ENCODE results near the gene MROH8. TPM values are rescaled to one million over a fixed set of nuclear protein-coding genes. Genes with fewer than 3 reads are reported as not detected.
A peak's percentile ranks its signal among the peaks of the same experiment; 100 is the strongest.

Gene MROH8
- total and polyA plus RNA-seq, 2 experiments from 2014 or later, result 5.8 to 12.1 TPM

GRCh38 chr20:37090407-37090806, 88.9 kb downstream of the MROH8 start:
- TF ChIP-seq, protein P1, sequence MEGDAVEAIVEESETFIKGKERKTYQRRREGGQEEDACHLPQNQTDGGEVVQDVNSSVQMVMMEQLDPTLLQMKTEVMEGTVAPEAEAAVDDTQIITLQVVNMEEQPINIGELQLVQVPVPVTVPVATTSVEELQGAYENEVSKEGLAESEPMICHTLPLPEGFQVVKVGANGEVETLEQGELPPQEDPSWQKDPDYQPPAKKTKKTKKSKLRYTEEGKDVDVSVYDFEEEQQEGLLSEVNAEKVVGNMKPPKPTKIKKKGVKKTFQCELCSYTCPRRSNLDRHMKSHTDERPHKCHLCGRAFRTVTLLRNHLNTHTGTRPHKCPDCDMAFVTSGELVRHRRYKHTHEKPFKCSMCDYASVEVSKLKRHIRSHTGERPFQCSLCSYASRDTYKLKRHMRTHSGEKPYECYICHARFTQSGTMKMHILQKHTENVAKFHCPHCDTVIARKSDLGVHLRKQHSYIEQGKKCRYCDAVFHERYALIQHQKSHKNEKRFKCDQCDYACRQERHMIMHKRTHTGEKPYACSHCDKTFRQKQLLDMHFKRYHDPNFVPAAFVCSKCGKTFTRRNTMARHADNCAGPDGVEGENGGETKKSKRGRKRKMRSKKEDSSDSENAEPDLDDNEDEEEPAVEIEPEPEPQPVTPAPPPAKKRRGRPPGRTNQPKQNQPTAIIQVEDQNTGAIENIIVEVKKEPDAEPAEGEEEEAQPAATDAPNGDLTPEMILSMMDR (IDR thresholded peaks at IDR 0.05; ENCODE audit: low read depth, low read length), result no peak
- Histone ChIP-seq H3K4me1 (ENCODE audit: low read depth) (no peaks in the 10 kb centered on the region), H3K4me3 (no peak overlapping the region), H3K27ac (no peak overlapping the region), H3K36me3 (peaks cover 4% of the 10 kb centered on the region), H3K9me3 (ENCODE audit: low read depth) (no peaks in the 10 kb centered on the region), H3K27me3 (no peaks in the 10 kb centered on the region)
- no peak for DNase-seq (ENCODE audit: low read depth in 1 of 2, low spot score in 1 of 2)

DNA sequence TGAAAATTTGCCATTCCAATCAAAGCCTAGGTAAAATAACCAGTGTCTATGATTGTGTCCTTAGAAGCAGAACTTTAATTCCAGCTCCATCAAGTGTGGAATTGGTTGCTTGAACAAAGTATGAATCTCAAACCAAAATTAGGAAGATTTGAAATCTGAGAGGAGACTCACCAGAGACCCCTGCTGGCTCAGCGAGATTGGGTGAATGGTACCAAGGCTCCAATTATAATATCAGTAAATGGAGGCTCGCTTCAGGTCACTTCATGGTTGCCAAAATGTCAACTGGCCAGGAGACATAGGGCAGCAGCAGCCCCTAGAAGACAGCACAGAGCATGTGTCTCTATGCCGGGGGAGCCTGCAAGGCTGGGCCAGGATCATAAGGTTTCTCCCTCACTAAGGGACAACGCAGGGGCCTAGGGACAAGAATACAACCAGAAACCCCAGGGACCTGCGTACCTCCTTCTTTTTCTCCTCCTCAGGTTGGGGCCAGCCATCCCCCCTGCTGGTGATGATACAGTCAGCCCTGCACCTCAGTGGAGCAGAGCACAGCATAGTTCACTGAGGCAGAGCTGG, 97.5 kb downstream of the MROH8 start:
- Histone ChIP-seq H3K4me3 (no peak overlapping the region), H3K27me3 (no peaks in the 10 kb centered on the region), H3K9me3 (ENCODE audit: low read depth) (no peaks in the 10 kb centered on the region), H3K4me1 (ENCODE audit: low read depth) (no peaks in the 10 kb centered on the region), H3K36me3 (no peaks in the 10 kb centered on the region), H3K27ac (no peak overlapping the region)
- peak in 1 of 2 donors; percentile 17 for DNase-seq (ENCODE audit: low read depth in 1 of 2, low spot score in 1 of 2)
- TF ChIP-seq, protein P1 (IDR thresholded peaks at IDR 0.05; ENCODE audit: low read depth, low read length), result peak; percentile 56

GRCh38 chr20:37077009-37077408, 102.3 kb downstream of the MROH8 start:
- no peak for DNase-seq (ENCODE audit: low read depth in 1 of 2, low spot score in 1 of 2)
- Histone ChIP-seq H3K27me3 (no peaks in the 10 kb centered on the region), H3K4me1 (ENCODE audit: low read depth) (no peaks in the 10 kb centered on the region), H3K9me3 (ENCODE audit: low read depth) (no peaks in the 10 kb centered on the region), H3K4me3 (no peak overlapping the region), H3K27ac (no peak overlapping the region), H3K36me3 (no peaks in the 10 kb centered on the region)
- TF ChIP-seq, protein P1 (IDR thresholded peaks at IDR 0.05; ENCODE audit: low read depth, low read length), result no peak

- Histone ChIP-seq H3K27me3 (no peaks in the 10 kb centered on the region), H3K36me3 (no peaks in the 10 kb centered on the region), H3K27ac (no peak overlapping the region), H3K4me1 (ENCODE audit: low read depth) (no peaks in the 10 kb centered on the region), H3K9me3 (ENCODE audit: low read depth) (no peaks in the 10 kb centered on the region), H3K4me3 (no peak overlapping the region)
- DNase-seq (ENCODE audit: low read depth in 1 of 2, low spot score in 1 of 2), result no peak
- TF ChIP-seq, protein P1 (IDR thresholded peaks at IDR 0.05; ENCODE audit: low read depth, low read length), result no peak
Measured at GRCh38 chr20:37075932-37076685, 103.2 kb downstream of the MROH8 start.

GRCh38 chr20:37072293-37073196, 106.8 kb downstream of the MROH8 start:
- Histone ChIP-seq H3K27ac (no peak overlapping the region), H3K36me3 (no peaks in the 10 kb centered on the region), H3K4me3 (no peak overlapping the region), H3K4me1 (ENCODE audit: low read depth) (no peaks in the 10 kb centered on the region), H3K27me3 (no peaks in the 10 kb centered on the region), H3K9me3 (ENCODE audit: low read depth) (no peaks in the 10 kb centered on the region)
- TF ChIP-seq, protein P1 (IDR thresholded peaks at IDR 0.05; ENCODE audit: low read depth, low read length), result no peak
- no peak for DNase-seq (ENCODE audit: low read depth in 1 of 2, low spot score in 1 of 2)

Measured in cardiac muscle cell (in vitro differentiated cells and primary cell).